Natural killer cell (primary cell): Measurements from ENCODE around the gene CDKAL1. TPM values are rescaled to one million over a fixed set of nuclear protein-coding genes. Genes with fewer than 3 reads are reported as not detected.

Source experiments
- ATAC-seq, 3 donors: fragments of 150-1000 bp in 2 of 3; fragments of 200-7000 bp in 1 of 3; cut with Tn5 transposase; 1 replicate in 1 of 3; 2 replicates in 2 of 3; pipeline ENCODE4 v1.10.0; 2021; ENCODE audit warnings: mild to moderate bottlenecking in 2 of 3, moderate library complexity in 2 of 3
- DNase-seq, 2 donors: peaks; one replicate each; pipeline versions ENCODE4 v3.0.0 to v3.0.0-alpha.2; 2013 to 2021; ENCODE audit warnings: mixed read lengths in 1 of 2
- H3K27ac ChIP-seq: one replicate; pipeline ENCODE4 v1.5.1; 2013; ENCODE audit warnings: mild to moderate bottlenecking, low read length
- H3K27me3 ChIP-seq: one replicate; pipeline ENCODE4 v1.6.1; 2013; ENCODE audit warnings: low read length; ENCODE audit not compliant: control insufficient read depth, insufficient read depth
- H3K36me3 ChIP-seq: one replicate; pipeline ENCODE4 v1.6.1; 2013; ENCODE audit warnings: low read length; ENCODE audit not compliant: control insufficient read depth, insufficient read depth
- H3K4me1 ChIP-seq: one replicate; pipeline ENCODE4 v1.6.1; 2013; ENCODE audit warnings: low read length; ENCODE audit not compliant: control insufficient read depth, insufficient read depth
- H3K4me3 ChIP-seq: one replicate; pipeline ENCODE4 v1.5.1; 2013; ENCODE audit warnings: low read length
- H3K9me3 ChIP-seq: one replicate; pipeline ENCODE4 v1.6.1; 2013; ENCODE audit warnings: low read length; ENCODE audit not compliant: control insufficient read depth, insufficient read depth
- H3K27ac Mint-ChIP-seq, 2 donors: one replicate each; pipeline ENCODE4 v1.8.0; 2022; ENCODE audit warnings: mild to moderate bottlenecking in 2 of 2, mixed read lengths in 2 of 2, moderate library complexity in 1 of 2
- H3K27me3 Mint-ChIP-seq, 2 donors: one replicate each; pipeline ENCODE4 v1.8.0; 2022; ENCODE audit warnings: low read depth in 2 of 2, mixed read lengths in 2 of 2
- H3K36me3 Mint-ChIP-seq: one replicate; pipeline ENCODE4 v1.8.0; 2022; ENCODE audit warnings: mixed read lengths
- H3K4me1 Mint-ChIP-seq, 2 donors: one replicate each; pipeline ENCODE4 v1.8.0; 2022; ENCODE audit warnings: mixed read lengths in 2 of 2
- H3K4me3 Mint-ChIP-seq: one replicate; pipeline ENCODE4 v1.8.0; 2022; ENCODE audit warnings: mild to moderate bottlenecking, moderate library complexity, mixed read lengths
- H3K9me3 Mint-ChIP-seq, 2 donors: one replicate each; pipeline ENCODE4 v1.8.0; 2022; ENCODE audit warnings: mixed read lengths in 2 of 2
- CTCF ChIP-seq: fragments of 200-600 bp; IDR thresholded peaks from one replicate; pipeline ENCODE4 v1.8.0; 2022; ENCODE audit warnings: antibody characterized with exemption
- WGBS: methylation state at CpG from one replicate; pipeline ENCODE4 v1.1.7; 2013; ENCODE audit warnings: missing lambda C conversion rate; ENCODE audit not compliant: insufficient coverage; 5-methylcytosine and 5-hydroxymethylcytosine counted together
- intact Hi-C: fragments of 100-400 bp; cut with micrococcal nuclease; formaldehyde crosslinking; loops from one replicate; pipeline ENCODE4 v1.14.2; 2022
- total RNA-seq, 4 donors: library from RNA; stranded (reverse); fragments of 120-200 nt in 1 of 4; gene quantifications; one replicate each; pipeline versions ENCODE4 v1.2.3 to v1.2.4, GENCODE V29; 2013 to 2022

The CDKAL1 gene
- total RNA-seq, 3 donors from 2014 or later (not counting 1 experiment from before 2014, with no cell fraction given): 26.0 to 32.8 (median 28.9) TPM

- H3K4me3 Mint-ChIP-seq: no peak overlapping the region
- Histone ChIP-seq H3K36me3 (no peaks in the 10 kb centered on the region), H3K9me3 (no peaks in the 10 kb centered on the region), H3K4me3 (no peak overlapping the region), H3K27ac (no peak overlapping the region), H3K4me1 (no peaks in the 10 kb centered on the region), H3K27me3 (no peaks in the 10 kb centered on the region)
- DNase-seq (no peak), ATAC-seq (no peak)
- H3K4me1 Mint-ChIP-seq: peaks cover 16 to 19% of the 10 kb centered on the region in 2 donors
- intact Hi-C loops: no loop called here
- peaks cover 7% of the 10 kb centered on the region for H3K36me3 Mint-ChIP-seq
- H3K27me3 Mint-ChIP-seq: no peaks in the 10 kb centered on the region
- H3K9me3 Mint-ChIP-seq: peaks cover 0 to 2% of the 10 kb centered on the region in 2 donors
- 100% methylated on average over 1 of the region's 2 CpGs for WGBS
- peak overlapping the region in 1 of 2 donors; percentile 38 for H3K27ac Mint-ChIP-seq
- TF ChIP-seq CTCF: no peak
Measured at GRCh38 chr6:20565342-20565741, 31.1 kb downstream of the CDKAL1 start.

DNA sequence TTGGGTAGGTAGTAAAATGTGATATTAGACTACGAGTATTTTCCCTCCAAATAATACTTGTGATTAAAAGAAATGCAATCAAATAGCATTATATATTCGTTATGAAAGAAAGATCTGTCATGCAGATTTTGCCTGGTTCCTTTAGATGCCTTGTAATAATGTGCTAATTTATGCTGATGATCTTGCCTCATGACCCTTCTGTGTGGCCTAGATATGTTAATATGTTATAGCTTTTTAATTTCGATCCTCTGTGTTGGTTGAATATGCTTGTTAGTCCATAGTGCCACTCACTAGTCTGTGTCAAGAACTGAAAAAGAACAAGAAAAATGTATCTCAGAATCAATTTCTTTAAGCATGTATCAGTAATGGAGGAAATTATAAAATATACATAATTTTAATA, 31.9 kb downstream of the CDKAL1 start:
- no peak for DNase-seq
- Mint-ChIP-seq H3K27me3 (no peaks in the 10 kb centered on the region), H3K27ac (no peak overlapping the region), H3K4me1 (peaks cover 16 to 19% of the 10 kb centered on the region in 2 donors), H3K9me3 (peaks cover 0 to 2% of the 10 kb centered on the region in 2 donors), H3K4me3 (no peak overlapping the region), H3K36me3 (peaks cover 7% of the 10 kb centered on the region)
- no peaks in the 10 kb centered on the region for H3K9me3 ChIP-seq
- intact Hi-C loops: no loop called here
- H3K4me3 ChIP-seq: no peak overlapping the region
- H3K27me3 ChIP-seq: no peaks in the 10 kb centered on the region
- no peak for TF ChIP-seq CTCF
- no peaks in the 10 kb centered on the region for H3K36me3 ChIP-seq
- H3K4me1 ChIP-seq: no peaks in the 10 kb centered on the region
- no peak overlapping the region for H3K27ac ChIP-seq
- 94% methylated on average over 2 of the region's 3 CpGs for WGBS
- ATAC-seq: no peak

DNA sequence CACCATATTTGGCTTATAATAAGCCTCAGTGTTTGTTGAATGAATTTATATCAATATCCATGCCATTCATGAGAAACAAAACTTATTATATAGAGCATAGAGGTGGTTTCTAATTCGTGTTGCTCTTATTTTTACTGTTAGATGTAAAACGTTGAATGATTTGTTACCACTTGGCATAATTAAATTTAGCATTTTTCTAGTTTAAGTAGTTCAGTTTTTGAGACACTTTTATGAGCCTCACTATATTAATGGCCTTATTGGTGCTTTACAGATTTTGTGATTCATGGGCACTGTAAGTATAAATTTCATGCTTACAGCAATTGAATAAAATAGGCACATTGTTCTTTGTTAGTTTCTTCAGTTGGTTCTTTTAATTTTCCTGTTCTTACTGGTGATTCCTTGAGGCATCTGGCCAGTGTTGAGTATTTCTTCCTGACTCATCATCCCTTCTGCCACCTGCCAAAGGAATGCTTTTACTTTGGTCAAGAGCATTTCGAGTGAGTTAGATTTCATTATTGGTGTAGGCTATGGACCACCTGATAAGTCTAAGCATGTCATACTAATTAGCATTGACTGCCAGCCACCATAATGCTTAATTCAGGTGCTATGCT, 34.8 kb downstream of the CDKAL1 start:
- no peak overlapping the region for H3K4me3 ChIP-seq
- Mint-ChIP-seq H3K36me3 (peaks cover 7% of the 10 kb centered on the region), H3K4me3 (no peak overlapping the region), H3K27ac (no peak overlapping the region), H3K9me3 (peaks cover 0 to 2% of the 10 kb centered on the region in 2 donors), H3K4me1 (peaks cover 16 to 24% of the 10 kb centered on the region in 2 donors), H3K27me3 (no peaks in the 10 kb centered on the region)
- H3K9me3 ChIP-seq: no peaks in the 10 kb centered on the region
- intact Hi-C loops: no loop called here
- no peaks in the 10 kb centered on the region for H3K27me3 ChIP-seq
- ATAC-seq (no peak), DNase-seq (no peak)
- H3K27ac ChIP-seq: no peak overlapping the region
- 54% methylated on average over 2 of the region's 3 CpGs for WGBS
- no peaks in the 10 kb centered on the region for H3K4me1 ChIP-seq
- TF ChIP-seq CTCF: no peak
- no peaks in the 10 kb centered on the region for H3K36me3 ChIP-seq

DNA sequence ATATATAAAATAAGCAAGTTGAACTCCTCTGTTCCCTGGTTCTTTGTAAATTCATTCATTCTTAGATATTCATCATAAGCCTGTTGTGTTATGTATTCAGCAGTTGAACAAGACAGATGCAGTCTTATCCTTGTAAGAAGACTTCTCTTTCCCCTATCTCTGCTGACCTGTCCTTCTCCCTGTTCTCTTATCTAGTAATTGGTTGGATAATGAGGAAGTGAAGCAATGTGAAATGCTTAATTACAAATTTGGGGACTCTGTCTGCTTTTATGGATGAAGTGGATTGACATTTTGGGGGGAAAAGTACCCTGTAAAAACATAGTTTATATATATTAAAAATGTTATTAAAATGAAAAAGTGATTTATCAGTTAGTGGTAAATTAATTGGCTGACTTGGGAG, 37.0 kb downstream of the CDKAL1 start:
- no peak for DNase-seq
- Mint-ChIP-seq H3K27ac (no peak overlapping the region), H3K36me3 (peaks cover 7% of the 10 kb centered on the region), H3K9me3 (peaks cover 0 to 2% of the 10 kb centered on the region in 2 donors), H3K4me1 (peaks cover 5 to 14% of the 10 kb centered on the region in 2 donors), H3K4me3 (no peak overlapping the region), H3K27me3 (no peaks in the 10 kb centered on the region)
- Histone ChIP-seq H3K36me3 (peaks cover 3% of the 10 kb centered on the region), H3K4me1 (no peaks in the 10 kb centered on the region), H3K4me3 (no peak overlapping the region), H3K9me3 (no peaks in the 10 kb centered on the region), H3K27ac (no peak overlapping the region), H3K27me3 (no peaks in the 10 kb centered on the region)
- no peak for TF ChIP-seq CTCF
- ATAC-seq: no peak
- intact Hi-C loops: no loop called here
